SU-DHL-6 (cell line): ENCODE results near the gene COL4A2.

ENCODE experiments used
- EZH2phosphoT487 ChIP-seq: fragments of 200-600 bp; sonication (generic), shearing (Covaris generic); conservative IDR thresholded peaks from 2 replicates; pipeline ENCODE4 v1.6.1; 2018; ENCODE audit warnings: mild to moderate bottlenecking, antibody characterized with exemption, low read length, moderate library complexity, mixed read lengths
- TF ChIP-seq, protein P1 (sequence below): fragments of 200-600 bp; sonication (generic); IDR thresholded peaks from one replicate; pipeline ENCODE4 v1.5.1; 2017; ENCODE audit warnings: antibody characterized with exemption, mild to moderate bottlenecking, low read length, moderate library complexity; ENCODE audit not compliant: insufficient read depth, poor library complexity, severe bottlenecking

DNA sequence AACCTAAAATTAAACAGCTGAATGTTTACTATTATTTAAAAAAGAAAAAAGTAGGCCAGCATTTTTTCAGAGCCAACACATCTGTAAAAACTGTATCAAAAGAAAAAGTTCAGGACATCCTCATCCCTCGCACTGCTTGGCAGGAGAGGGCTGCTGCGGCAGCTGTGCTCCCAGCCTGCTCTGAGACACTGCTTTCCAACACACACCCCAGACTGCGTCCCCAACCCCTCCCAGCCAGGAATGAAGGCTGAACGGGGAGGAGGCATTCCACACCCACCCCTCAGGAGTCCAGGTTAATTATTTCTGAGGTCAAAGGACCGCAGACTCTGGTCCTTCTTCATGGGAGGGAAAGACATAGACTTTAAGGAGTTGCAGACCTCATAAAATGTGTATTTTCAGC lies 43.2 kb upstream of the COL4A2 start:
- TF ChIP-seq, protein P1, sequence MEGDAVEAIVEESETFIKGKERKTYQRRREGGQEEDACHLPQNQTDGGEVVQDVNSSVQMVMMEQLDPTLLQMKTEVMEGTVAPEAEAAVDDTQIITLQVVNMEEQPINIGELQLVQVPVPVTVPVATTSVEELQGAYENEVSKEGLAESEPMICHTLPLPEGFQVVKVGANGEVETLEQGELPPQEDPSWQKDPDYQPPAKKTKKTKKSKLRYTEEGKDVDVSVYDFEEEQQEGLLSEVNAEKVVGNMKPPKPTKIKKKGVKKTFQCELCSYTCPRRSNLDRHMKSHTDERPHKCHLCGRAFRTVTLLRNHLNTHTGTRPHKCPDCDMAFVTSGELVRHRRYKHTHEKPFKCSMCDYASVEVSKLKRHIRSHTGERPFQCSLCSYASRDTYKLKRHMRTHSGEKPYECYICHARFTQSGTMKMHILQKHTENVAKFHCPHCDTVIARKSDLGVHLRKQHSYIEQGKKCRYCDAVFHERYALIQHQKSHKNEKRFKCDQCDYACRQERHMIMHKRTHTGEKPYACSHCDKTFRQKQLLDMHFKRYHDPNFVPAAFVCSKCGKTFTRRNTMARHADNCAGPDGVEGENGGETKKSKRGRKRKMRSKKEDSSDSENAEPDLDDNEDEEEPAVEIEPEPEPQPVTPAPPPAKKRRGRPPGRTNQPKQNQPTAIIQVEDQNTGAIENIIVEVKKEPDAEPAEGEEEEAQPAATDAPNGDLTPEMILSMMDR: no peak
- TF ChIP-seq EZH2phosphoT487: no peak
